Coronary artery (tissue), 2 donors: ENCODE results near the gene MIDN.
"Not testable (repeated sequence)": the region's sequence is repeated elsewhere in the genome, so short reads cannot be mapped to it uniquely, and the experiment has no call there.

Experiments
- DNase-seq: peaks from one replicate; pipeline ENCODE4 v3.0.0-alpha.2; 2017; ENCODE audit warnings: low spot score
- H3K27ac ChIP-seq, 2 donors: fragments of 200-600 bp; sonication (generic); one replicate each; pipeline ENCODE4 v1.5.1; 2016 to 2019
- H3K4me3 ChIP-seq: fragments of 200-600 bp; sonication (generic); 2 replicates; pipeline ENCODE4 v1.5.1; 2016; ENCODE audit warnings: mild to moderate bottlenecking, moderate library complexity
- CTCF ChIP-seq: fragments of 200-600 bp; sonication (generic); IDR thresholded peaks from one replicate; pipeline ENCODE4 v1.5.1; 2019; ENCODE audit warnings: antibody characterized with exemption

MIDN gene

GRCh38 chr19:1248139-1248785 lies at the start of gene MIDN:
Gene MIDN (plus strand): TSS chr19:1248583. CDS start chr19:1250297, 1,714 bp downstream.
- DNase-seq = no peak
- peak within 1 kb of the TSS; percentile 99 for H3K27ac ChIP-seq
- no peak for TF ChIP-seq CTCF
- peak within 1 kb of the TSS; percentile 96 for H3K4me3 ChIP-seq

GRCh38 chr19:1199531-1199930 lies 48.9 kb upstream of the MIDN start:
- no peak overlapping the region for H3K27ac ChIP-seq
- TF ChIP-seq CTCF = no peak
- no peak for DNase-seq

GRCh38 chr19:1200614-1201013 lies 47.8 kb upstream of the MIDN start:
- H3K27ac ChIP-seq, H3K4me3 ChIP-seq, DNase-seq: not testable (repeated sequence)

More at GRCh38 chr19:1199531-1199930, 48.9 kb upstream of the MIDN start:
- no peak overlapping the region for H3K4me3 ChIP-seq

GRCh38 chr19:1205114-1206099 lies 43.0 kb upstream of the MIDN start, which contains the start of gene STK11:
Gene STK11 (plus strand): TSS chr19:1205778. CDS start chr19:1206914, 1,136 bp downstream.
- TF ChIP-seq CTCF = no peak

GRCh38 chr19:1206150-1206863 lies 42.1 kb upstream of the MIDN start:
- no peak for DNase-seq
- Histone ChIP-seq H3K27ac (peak overlapping the region; percentile 88 to 91), H3K4me3 (peak overlapping the region; percentile 82)
- TF ChIP-seq CTCF = no peak

More at GRCh38 chr19:1205114-1206099, 43.0 kb upstream of the MIDN start, which contains the start of gene STK11:
- Histone ChIP-seq H3K27ac (peak within 1 kb of the TSS; percentile 88 to 91), H3K4me3 (peak within 1 kb of the TSS; percentile 82)
- peak; percentile 99 for DNase-seq

- peak overlapping the region; percentile 82 for H3K4me3 ChIP-seq
- no peak for TF ChIP-seq CTCF
- DNase-seq = no peak
- peak overlapping the region; percentile 88 to 91 for H3K27ac ChIP-seq
Measured at GRCh38 chr19:1206864-1207450, 41.4 kb upstream of the MIDN start.

- Histone ChIP-seq H3K27ac (peak overlapping the region in 1 of 2 donors; percentile 51), H3K4me3 (peak overlapping the region; percentile 21)
- DNase-seq = not testable (repeated sequence)
Measured at GRCh38 chr19:1208830-1209229, 39.6 kb upstream of the MIDN start.
